ENCODE data around the gene FRMPD4.

The FRMPD4 gene

DNA sequence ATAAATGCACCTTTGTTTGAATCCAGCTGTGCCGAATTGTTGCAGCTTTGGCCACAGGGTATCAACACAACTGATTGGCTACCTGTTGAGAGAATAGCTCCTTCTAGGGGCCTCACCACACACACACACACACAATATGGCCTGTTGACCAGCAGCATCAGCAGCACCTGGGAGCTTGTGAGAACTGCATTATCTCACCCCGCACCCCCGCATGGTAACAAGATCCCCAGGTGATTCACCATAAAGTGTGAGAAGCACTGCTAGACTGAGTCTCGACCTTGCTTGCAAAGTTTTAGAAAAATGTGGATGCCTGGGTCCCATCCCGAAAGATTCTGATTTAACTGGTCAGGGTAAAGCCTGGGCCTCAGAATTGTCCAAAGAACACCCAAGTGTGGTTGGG lies 476.0 kb downstream of the FRMPD4 start:
- no peak overlapping the region for H3K4me3 ChIP-seq (ENCODE audit: low read length)
- TF ChIP-seq, protein P1, sequence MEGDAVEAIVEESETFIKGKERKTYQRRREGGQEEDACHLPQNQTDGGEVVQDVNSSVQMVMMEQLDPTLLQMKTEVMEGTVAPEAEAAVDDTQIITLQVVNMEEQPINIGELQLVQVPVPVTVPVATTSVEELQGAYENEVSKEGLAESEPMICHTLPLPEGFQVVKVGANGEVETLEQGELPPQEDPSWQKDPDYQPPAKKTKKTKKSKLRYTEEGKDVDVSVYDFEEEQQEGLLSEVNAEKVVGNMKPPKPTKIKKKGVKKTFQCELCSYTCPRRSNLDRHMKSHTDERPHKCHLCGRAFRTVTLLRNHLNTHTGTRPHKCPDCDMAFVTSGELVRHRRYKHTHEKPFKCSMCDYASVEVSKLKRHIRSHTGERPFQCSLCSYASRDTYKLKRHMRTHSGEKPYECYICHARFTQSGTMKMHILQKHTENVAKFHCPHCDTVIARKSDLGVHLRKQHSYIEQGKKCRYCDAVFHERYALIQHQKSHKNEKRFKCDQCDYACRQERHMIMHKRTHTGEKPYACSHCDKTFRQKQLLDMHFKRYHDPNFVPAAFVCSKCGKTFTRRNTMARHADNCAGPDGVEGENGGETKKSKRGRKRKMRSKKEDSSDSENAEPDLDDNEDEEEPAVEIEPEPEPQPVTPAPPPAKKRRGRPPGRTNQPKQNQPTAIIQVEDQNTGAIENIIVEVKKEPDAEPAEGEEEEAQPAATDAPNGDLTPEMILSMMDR (IDR thresholded peaks at IDR 0.05; ENCODE audit: insufficient read depth, low read depth, low read length, missing control alignments), result no peak
- DNase-seq (ENCODE audit: low read depth), result peak; percentile 71

DNA sequence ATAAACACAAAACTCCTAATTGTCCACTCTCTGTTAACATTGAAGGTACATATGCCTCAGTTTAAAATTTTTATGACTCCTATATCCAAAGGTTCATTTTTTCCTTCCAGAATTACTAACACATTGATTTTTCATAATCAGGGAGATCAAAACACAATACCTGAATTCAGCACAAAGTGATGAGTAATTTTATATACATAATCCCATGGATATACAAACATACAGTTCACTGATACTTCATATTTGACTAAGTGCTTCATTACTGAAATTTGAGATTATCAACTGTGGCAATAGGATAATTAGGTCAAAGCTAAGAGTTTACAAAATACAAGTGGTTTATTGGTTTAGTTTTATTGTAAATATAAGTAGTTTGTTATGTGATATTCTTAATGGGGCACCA lies 476.8 kb downstream of the FRMPD4 start:
- no peak overlapping the region for H3K4me3 ChIP-seq (ENCODE audit: low read length)
- TF ChIP-seq, protein P1 (IDR thresholded peaks at IDR 0.05; ENCODE audit: insufficient read depth, low read depth, low read length, missing control alignments), result no peak
- peak; percentile 7 for DNase-seq (ENCODE audit: low read depth)

DNA sequence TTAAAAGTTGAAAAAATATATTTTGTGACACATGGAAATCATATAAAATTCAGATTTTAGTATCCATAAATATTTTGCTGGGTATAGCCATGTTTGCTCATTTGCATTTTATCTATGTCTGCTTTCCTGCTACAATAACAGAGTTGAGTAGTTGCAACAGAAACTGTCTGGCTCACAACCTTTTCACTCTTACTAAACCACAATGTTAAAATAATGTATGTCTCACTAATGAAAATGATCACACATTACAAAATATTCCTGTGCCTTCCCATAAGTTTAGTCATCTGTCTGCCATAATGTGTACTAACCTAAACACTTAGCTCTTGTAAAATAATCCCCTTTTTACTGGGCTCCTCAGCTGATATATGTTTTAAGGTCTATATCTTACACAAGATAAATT lies 479.0 kb downstream of the FRMPD4 start:
- H3K4me3 ChIP-seq (ENCODE audit: low read length), result no peak overlapping the region
- DNase-seq (ENCODE audit: low read depth), result peak; percentile 58
- TF ChIP-seq, protein P1 (IDR thresholded peaks at IDR 0.05; ENCODE audit: insufficient read depth, low read depth, low read length, missing control alignments), result no peak

DNA sequence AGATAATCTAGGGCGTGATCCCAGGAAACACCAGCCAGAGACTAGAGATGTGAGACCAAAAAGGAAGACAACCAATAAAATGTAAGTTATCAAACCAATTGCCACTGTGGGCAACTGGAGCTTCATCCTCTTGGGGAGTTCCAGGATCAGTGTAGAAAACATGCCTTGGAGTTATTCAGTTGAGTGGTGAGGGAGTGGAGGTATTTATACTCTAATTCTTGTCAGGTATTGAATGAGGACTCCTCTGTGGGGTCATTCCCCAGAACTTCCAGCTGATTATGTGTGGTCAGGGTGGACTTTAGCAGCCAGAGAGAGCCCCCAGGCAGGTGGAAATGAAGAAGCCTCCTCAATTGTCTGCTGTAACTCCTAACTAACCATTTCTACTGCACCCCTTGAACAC lies 509.0 kb downstream of the FRMPD4 start:
- DNase-seq (ENCODE audit: low read depth), result no peak
- TF ChIP-seq, protein P1 (IDR thresholded peaks at IDR 0.05; ENCODE audit: insufficient read depth, low read depth, low read length, missing control alignments), result no peak
- no peak overlapping the region for H3K4me3 ChIP-seq (ENCODE audit: low read length)

DNA sequence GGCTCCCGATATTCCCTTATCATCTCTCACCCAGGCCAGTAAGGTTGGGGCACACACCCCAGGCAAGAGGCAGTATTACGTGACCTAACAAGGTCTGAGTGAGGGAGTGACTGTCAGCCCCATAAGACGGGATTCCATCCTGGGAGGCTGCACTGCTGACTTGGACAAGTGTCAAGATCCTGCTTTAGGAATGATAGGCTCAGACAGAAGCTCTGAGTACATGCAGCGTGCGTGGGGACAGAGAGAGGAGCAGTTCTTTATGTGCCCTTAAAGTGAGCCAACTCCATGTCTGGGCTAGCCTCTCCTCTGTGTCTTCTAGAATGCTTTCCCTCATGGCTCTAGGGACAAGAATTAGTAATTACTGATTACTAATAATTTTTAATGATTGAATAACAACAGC lies 510.7 kb downstream of the FRMPD4 start:
- TF ChIP-seq, protein P1 (IDR thresholded peaks at IDR 0.05; ENCODE audit: insufficient read depth, low read depth, low read length, missing control alignments), result no peak
- DNase-seq (ENCODE audit: low read depth), result no peak
- no peak overlapping the region for H3K4me3 ChIP-seq (ENCODE audit: low read length)

DNA sequence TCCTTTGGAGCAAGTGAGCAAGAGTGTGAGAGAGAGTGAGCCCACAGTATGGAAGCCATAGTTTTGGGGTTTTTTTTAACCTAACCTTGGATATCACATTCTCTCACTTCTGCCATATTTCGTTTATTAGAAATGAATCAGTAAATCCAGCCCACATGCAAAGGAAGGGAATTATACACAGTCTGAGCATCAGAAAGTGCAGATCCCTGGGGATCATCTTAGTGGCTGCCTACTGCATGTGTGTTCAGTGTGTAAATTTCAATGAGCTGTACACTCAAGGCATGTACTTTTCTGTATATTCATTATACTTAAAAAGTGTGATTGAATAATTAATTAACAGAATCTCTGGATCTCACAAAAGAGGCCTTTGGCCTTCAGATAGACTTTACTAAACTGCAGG lies 519.2 kb downstream of the FRMPD4 start:
- no peak overlapping the region for H3K4me3 ChIP-seq (ENCODE audit: low read length)
- TF ChIP-seq, protein P1 (IDR thresholded peaks at IDR 0.05; ENCODE audit: insufficient read depth, low read depth, low read length, missing control alignments), result no peak
- DNase-seq (ENCODE audit: low read depth), result no peak

DNA sequence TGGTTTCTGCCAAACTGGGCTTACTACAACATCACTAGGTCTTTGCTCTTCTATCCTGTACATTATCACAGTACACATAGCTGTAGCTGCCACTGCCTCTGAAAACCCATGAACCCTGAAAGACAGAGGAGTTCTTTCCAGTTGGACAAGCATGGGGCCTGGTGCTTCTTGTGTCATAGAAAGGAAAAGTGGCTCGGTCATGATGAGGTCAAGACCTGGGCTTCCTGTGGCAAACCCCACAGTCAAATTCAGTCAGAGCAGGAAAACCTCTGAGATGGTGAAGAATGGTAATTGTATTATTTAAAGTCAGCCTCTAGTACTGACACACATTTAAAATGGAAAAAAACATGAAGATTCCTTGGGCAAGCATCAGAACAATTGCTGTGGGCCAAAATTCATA lies 519.6 kb downstream of the FRMPD4 start:
- TF ChIP-seq, protein P1 (IDR thresholded peaks at IDR 0.05; ENCODE audit: insufficient read depth, low read depth, low read length, missing control alignments), result no peak
- no peak overlapping the region for H3K4me3 ChIP-seq (ENCODE audit: low read length)
- no peak for DNase-seq (ENCODE audit: low read depth)
